Subcutaneous adipose tissue (tissue), 4 donors: ENCODE results near the gene R3HCC1L. TPM values are rescaled to one million over a fixed set of nuclear protein-coding genes. Genes with fewer than 3 reads are reported as not detected.

Experiments used
- total RNA-seq, 4 donors: library from RNA; depleted of rRNA; stranded (reverse); fragments of >200 nt; gene quantifications; one replicate each; pipeline ENCODE4 v1.1.0, GENCODE V29; 2016
- TF ChIP-seq, protein P1 (sequence below): fragments of 450-650 bp; IDR thresholded peaks from one replicate; pipeline ENCODE4 v1.5.1; 2016; ENCODE audit warnings: low read depth, mild to moderate bottlenecking, control low read depth, antibody characterized with exemption, moderate library complexity

The R3HCC1L gene
- total RNA-seq, 4 donors from 2014 or later: 15.2 to 21.1 (median 20.3) TPM

DNA sequence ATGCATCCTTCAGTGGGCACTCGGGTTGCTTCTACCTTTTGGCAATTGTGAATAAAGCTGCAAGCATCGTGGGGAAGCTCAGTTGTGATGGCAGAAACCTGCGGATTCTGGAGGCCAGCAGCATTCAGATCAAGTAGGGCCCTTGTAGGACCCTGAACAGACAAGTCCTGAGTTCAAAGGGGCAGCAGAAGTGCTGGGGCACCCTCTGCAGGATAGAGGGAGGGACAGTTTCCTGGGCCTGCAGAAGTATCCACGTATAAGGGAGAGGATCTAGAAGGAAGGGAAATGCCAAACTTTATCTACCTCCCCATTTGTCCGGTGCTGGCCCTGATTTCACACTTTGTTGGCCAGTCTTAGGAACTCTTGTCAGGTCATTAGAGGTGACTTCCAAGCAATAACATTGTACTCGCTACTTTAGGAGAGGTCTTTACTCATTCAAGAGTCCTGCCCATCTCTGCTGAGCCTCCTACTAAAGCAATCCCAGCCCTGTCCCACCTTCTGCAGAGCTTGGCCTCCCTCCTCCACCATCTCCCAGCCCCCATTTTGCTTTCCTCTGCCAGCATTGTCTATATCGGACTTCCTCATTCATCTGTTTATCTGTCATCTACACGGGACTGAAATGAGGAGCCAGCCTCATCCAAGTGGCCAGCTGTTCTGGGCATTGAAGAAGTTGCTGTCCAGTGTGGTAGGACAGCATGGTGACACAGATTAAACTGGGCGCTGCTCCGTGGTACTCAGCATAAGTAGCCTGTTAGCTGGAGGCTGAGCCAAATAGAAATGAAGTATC lies 26.6 kb upstream of the R3HCC1L start:
- TF ChIP-seq, protein P1, sequence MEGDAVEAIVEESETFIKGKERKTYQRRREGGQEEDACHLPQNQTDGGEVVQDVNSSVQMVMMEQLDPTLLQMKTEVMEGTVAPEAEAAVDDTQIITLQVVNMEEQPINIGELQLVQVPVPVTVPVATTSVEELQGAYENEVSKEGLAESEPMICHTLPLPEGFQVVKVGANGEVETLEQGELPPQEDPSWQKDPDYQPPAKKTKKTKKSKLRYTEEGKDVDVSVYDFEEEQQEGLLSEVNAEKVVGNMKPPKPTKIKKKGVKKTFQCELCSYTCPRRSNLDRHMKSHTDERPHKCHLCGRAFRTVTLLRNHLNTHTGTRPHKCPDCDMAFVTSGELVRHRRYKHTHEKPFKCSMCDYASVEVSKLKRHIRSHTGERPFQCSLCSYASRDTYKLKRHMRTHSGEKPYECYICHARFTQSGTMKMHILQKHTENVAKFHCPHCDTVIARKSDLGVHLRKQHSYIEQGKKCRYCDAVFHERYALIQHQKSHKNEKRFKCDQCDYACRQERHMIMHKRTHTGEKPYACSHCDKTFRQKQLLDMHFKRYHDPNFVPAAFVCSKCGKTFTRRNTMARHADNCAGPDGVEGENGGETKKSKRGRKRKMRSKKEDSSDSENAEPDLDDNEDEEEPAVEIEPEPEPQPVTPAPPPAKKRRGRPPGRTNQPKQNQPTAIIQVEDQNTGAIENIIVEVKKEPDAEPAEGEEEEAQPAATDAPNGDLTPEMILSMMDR: no peak

DNA sequence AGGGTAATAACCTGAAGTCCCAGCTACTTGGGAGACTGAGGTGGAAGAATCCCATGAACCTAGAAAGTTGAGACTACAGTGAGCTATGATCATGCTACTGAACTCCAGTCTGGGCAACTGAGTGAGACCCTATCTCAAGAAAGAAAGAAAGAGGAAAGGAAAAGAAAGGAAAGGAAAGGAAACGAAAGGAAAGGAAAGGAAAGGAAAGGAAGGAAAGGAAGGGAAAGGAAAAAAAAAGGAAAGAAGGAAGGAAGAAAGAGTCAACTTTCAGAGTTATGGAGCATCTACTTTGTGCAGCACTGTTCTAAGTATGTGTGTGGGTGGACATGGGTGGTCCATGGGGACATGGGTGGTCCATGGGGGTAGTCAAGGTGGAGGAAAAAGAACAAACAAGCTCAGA lies 24.1 kb upstream of the R3HCC1L start:
- TF ChIP-seq, protein P1: no peak

DNA sequence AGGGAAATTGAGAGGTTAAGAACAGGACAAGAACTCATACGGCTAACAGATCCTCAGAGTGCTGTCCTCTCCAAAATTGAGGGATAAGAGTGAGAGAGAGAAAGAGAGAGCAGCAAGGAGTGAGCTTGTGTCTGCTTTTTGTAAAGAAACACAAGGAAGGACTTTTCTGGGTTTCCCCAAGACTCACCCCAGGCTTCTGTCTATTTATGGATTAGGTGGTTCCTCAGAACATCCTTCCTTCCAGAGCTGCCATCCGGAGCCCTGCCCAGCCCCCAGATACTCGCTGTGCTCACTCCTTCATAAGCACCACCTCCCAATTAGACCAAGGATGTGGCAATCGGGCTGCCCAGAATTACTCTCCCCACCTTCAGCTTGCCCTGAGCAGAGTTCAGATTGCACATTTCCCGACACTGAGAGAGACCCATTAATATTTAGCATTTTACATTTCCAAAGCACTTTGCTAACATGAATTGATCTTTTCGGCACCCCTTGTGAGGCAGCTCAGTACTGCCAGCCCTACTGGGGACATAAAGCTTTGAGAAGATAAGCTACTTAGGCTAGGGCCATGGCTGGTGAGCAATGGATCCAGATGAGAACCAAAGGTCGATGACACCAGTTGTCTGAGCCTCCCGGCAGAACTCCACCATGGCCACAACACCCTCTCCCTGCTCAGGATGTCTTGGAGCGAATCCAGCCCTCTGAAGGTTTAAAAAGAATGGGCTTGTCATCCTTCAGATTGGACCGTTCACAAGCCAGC lies 19.2 kb upstream of the R3HCC1L start:
- TF ChIP-seq, protein P1: no peak

DNA sequence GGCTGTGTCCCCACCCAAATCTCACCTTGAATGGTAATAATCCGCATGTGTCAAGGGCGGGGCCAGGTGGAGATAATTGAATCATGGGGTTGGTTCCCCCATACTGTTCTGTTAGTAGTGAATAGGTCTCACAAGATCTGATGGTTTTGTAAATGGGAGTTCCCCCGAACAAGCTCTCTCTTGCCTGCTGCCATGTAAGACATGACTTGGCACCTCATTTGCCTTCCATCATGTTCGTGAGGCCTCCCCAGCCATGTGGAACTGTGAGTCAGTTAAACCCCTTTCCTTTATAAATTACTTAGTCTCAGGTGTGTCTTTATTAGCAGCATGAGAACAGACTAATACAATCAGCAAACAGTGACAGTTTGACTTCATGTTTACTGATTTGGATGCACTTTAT lies 14.6 kb upstream of the R3HCC1L start:
- TF ChIP-seq, protein P1: no peak

DNA sequence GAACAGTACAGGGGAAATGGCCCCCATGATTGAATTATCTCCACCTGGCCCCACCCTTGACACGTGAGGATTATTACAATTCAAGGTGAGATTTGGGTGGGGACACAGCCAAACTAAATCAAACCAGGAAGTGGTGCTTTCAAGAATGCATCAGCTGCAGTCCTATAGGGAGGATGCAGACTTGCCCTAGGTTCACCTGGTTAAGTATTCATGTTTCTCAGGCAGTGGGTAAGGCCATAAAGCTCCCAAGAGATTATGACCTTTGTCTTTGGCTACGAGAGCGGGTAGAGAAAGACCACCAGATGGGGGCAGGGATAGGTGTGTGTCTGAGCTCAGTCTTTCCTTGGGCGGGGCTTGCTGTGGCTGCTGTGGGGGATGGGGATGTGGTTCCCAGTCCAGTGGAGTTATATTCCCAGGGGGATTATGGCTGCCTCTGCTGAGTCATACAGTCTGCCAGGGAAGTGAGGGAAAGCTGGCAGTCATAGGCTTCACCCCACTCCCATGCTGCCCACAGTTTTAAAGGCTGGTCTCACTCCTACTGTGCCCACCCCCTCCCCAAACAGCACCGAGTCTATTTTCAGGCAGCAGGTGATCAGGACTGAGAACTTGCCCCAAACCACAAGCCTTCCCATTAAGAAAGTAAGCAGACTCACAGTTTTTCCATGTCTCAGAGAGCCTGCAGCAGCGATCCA lies 8.4 kb upstream of the R3HCC1L start:
- TF ChIP-seq, protein P1: no peak

DNA sequence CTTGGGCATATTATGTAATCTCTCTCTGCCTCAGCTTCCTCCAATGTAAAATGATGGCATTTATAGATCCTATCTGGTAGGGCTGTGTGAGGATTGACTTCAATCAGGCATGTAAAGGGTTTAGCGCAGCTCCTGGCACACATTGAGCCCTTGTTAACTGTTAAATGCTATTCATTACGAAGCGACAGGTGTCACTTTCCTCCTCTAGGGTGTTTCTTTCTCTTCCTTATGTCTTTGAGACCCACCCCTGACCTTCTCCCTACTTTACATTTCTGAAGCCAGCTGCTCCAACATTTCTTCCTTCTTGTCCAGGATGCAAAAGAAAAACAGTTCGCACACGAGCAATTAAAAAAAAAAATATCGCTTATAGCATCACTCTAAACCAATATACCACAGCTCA lies 5.7 kb upstream of the R3HCC1L start:
- TF ChIP-seq, protein P1: no peak

DNA sequence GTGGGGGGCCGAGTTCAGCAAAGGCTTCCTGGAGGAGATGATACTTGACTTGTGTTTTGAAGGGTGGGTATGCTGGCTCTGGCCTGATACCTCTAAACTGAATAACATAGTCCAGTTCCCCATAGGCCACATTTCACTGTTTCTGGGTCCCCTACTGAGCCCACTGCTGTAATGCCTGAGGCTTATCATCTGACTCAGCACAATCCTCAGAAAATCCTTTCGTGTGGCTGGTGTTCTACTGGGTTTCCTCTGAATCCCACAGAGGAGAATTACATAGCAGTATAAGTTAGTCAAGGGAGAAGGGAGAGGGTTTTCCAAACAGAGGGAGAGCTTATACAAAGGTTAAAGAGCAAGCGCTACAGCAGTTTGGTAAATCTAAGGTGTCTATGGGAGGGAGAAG lies 2.8 kb upstream of the R3HCC1L start:
- TF ChIP-seq, protein P1: no peak
